Upper lobe of left lung (tissue), 6 donors: Measurements from ENCODE around the gene HERC2. TPM values are rescaled to one million over a fixed set of nuclear protein-coding genes. Genes with fewer than 3 reads are reported as not detected.
A peak's percentile ranks its signal among the peaks of the same experiment; 100 is the strongest.
"Not testable (repeated sequence)": the region's sequence is repeated elsewhere in the genome, so short reads cannot be mapped to it uniquely, and the experiment has no call there.

Source experiments
- ATAC-seq, 2 donors: fragments of 200-7000 bp; cut with Tn5 transposase; one replicate each; pipeline ENCODE4 v1.9.1; 2022; ENCODE audit warnings: mild to moderate bottlenecking in 2 of 2, moderate library complexity in 2 of 2; ENCODE audit not compliant: low FRiP score in 2 of 2
- DNase-seq, 2 donors: peaks; one replicate each; pipeline ENCODE4 v3.0.0-alpha.2; 2019 to 2020
- H3K27ac ChIP-seq, 4 donors: fragments of 200-600 bp; sonication (generic); one replicate each; pipeline ENCODE4 v1.5.1; 2016 to 2019
- H3K27me3 ChIP-seq, 4 donors: fragments of 200-600 bp; sonication (generic); one replicate each; pipeline ENCODE4 v1.5.1; 2017 to 2019
- H3K36me3 ChIP-seq, 4 donors: fragments of 200-600 bp; sonication (generic); one replicate each; pipeline ENCODE4 v1.5.1; 2016 to 2019
- H3K4me1 ChIP-seq, 4 donors: fragments of 200-600 bp; sonication (generic); one replicate each; pipeline ENCODE4 v1.5.1; 2018 to 2019
- H3K4me3 ChIP-seq, 4 donors: fragments of 200-600 bp; sonication (generic); one replicate each; pipeline ENCODE4 v1.5.1; 2017 to 2019; ENCODE audit warnings: mild to moderate bottlenecking in 2 of 4, moderate library complexity in 1 of 4
- H3K9me3 ChIP-seq, 4 donors: fragments of 200-600 bp; sonication (generic); one replicate each; pipeline ENCODE4 v1.5.1; 2018 to 2019
- CTCF ChIP-seq, 6 experiments: fragments of 450-650 bp in 4 of 6; fragments of 200-600 bp in 2 of 6; sonication (generic) in 2 of 6; IDR thresholded peaks; one replicate each; pipeline ENCODE4 v1.5.1; 2016 to 2019; ENCODE audit warnings: antibody characterized with exemption in 6 of 6
- EP300 ChIP-seq, 4 donors: sonication (generic); formaldehyde crosslinking; IDR thresholded peaks; one replicate each; pipeline ENCODE4 v1.5.1; 2017; ENCODE audit warnings: antibody characterized with exemption in 4 of 4, control low read depth in 2 of 4
- POLR2A ChIP-seq, 4 donors: fragments of 450-650 bp; IDR thresholded peaks; one replicate each; pipeline ENCODE4 v1.5.1; 2016 to 2017; ENCODE audit warnings: antibody characterized with exemption in 4 of 4, mild to moderate bottlenecking in 2 of 4
- POLR2AphosphoS5 ChIP-seq, 2 donors: sonication (generic); formaldehyde crosslinking; IDR thresholded peaks; one replicate each; pipeline ENCODE4 v1.5.1; 2017; ENCODE audit warnings: antibody characterized with exemption in 2 of 2
- WGBS, 2 donors: methylation state at CpG; one replicate each; pipeline ENCODE4 v1.1.5; 2017 to 2018; 5-methylcytosine and 5-hydroxymethylcytosine counted together
- total RNA-seq, 6 donors: library from RNA; depleted of rRNA in 4 of 6; stranded (reverse); fragments of >200 nt in 4 of 6; gene quantifications; one replicate each; pipeline versions ENCODE4 v1.1.0 to v1.2.1, GENCODE V29; 2016 to 2021
- donor health status: DM: no; HTN: no; CAD: no; lungs with moderate emphysema.
- donor health status: DM: no; HTN: yes; CAD: no; lungs with severe emphysema.

Gene HERC2
- total RNA-seq, 6 donors from 2014 or later: 48.6 to 113 (median 53.4) TPM

GRCh38 chr15:28122038-28122949 is 199.7 kb downstream of the HERC2 start:
- no peak overlapping the region for H3K27ac ChIP-seq
- H3K9me3 ChIP-seq: no peaks in the 10 kb centered on the region
- no peak overlapping the region for H3K4me3 ChIP-seq
- H3K27me3 ChIP-seq: no peaks in the 10 kb centered on the region
- DNase-seq: no peak
- ATAC-seq: peak in 1 of 2 donors; percentile 5
- no peaks in the 10 kb centered on the region for H3K4me1 ChIP-seq
- WGBS, 2 donors: 87 to 89% methylated on average over 21 to 28 of the region's 28 CpGs
- no peak for TF ChIP-seq CTCF (IDR thresholded peaks at IDR 0.05)
- TF ChIP-seq POLR2A (IDR thresholded peaks at IDR 0.05): no peak
- no peak for TF ChIP-seq EP300 (IDR thresholded peaks at IDR 0.05)
- TF ChIP-seq POLR2AphosphoS5 (IDR thresholded peaks at IDR 0.05): no peak
- peaks cover 16 to 74% (median 42%) of the 10 kb centered on the region in 4 donors for H3K36me3 ChIP-seq

- H3K9me3 ChIP-seq, H3K4me1 ChIP-seq, H3K27me3 ChIP-seq, ATAC-seq, DNase-seq, H3K4me3 ChIP-seq, H3K27ac ChIP-seq: not testable (repeated sequence)
- H3K36me3 ChIP-seq: peaks cover 16 to 76% (median 46%) of the 10 kb centered on the region in 4 donors
- WGBS, 2 donors: 95 to 100% methylated on average over 2 to 16 of the region's 16 CpGs
These were observed 200.4 kb downstream of the HERC2 start for GRCh38 chr15:28121577-28121976.

DNA sequence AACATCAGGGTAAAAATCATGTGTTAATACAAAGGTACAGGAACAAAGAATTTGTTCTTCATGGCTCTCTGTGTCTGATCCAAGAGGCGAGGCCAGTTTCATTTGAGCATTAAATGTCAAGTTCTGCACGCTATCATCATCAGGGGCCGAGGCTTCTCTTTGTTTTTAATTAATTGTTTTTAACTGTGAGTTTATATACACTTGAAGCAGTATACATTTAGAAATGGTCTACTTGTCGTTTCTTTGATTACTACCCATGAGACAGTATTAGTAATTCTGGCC is 201.7 kb downstream of the HERC2 start:
- Histone ChIP-seq H3K27me3 (no peaks in the 10 kb centered on the region), H3K36me3 (peaks cover 16 to 89% (median 59%) of the 10 kb centered on the region in 4 donors), H3K9me3 (no peaks in the 10 kb centered on the region), H3K27ac (no peak overlapping the region), H3K4me3 (no peak overlapping the region), H3K4me1 (no peaks in the 10 kb centered on the region)
- 94 to 97% methylated on average over 4 of the region's 4 CpGs for WGBS, 2 donors
- DNase-seq: no peak
- TF ChIP-seq EP300 (IDR thresholded peaks at IDR 0.05): no peak
- no peak for TF ChIP-seq POLR2A (IDR thresholded peaks at IDR 0.05)
- no peak for TF ChIP-seq CTCF (IDR thresholded peaks at IDR 0.05)
- TF ChIP-seq POLR2AphosphoS5 (IDR thresholded peaks at IDR 0.05): no peak
- no peak for ATAC-seq

DNA sequence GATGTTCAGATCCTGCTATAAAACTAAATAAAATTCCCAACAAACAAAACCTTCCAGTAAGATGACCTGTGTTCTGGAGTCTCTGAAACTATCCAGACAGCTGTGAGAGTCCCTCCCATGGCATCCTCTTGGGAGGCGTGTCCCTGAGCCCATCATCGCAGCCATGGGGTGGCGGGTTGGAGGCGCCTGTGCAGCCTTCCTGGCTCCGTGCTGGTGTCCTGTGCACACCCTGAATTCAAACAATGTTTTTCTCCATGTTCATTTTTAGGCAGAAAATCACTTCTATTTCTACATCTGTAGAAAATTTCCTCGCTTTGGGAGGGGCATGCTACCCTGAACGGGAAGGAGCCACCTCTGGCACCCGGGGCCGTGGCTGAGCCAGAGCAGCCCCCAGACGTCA is 203.4 kb downstream of the HERC2 start:
- TF ChIP-seq POLR2AphosphoS5 (IDR thresholded peaks at IDR 0.05) (no peak), POLR2A (IDR thresholded peaks at IDR 0.05) (no peak), EP300 (IDR thresholded peaks at IDR 0.05) (no peak), CTCF (IDR thresholded peaks at IDR 0.05) (no peak)
- H3K36me3 ChIP-seq: peaks cover 16 to 91% (median 63%) of the 10 kb centered on the region in 4 donors
- DNase-seq (no peak), ATAC-seq (no peak)
- H3K27me3 ChIP-seq: no peaks in the 10 kb centered on the region
- no peaks in the 10 kb centered on the region for H3K4me1 ChIP-seq
- no peak overlapping the region for H3K4me3 ChIP-seq
- no peaks in the 10 kb centered on the region for H3K9me3 ChIP-seq
- 95 to 99% methylated on average over 9 to 10 of the region's 10 CpGs for WGBS, 2 donors
- H3K27ac ChIP-seq: no peak overlapping the region

DNA sequence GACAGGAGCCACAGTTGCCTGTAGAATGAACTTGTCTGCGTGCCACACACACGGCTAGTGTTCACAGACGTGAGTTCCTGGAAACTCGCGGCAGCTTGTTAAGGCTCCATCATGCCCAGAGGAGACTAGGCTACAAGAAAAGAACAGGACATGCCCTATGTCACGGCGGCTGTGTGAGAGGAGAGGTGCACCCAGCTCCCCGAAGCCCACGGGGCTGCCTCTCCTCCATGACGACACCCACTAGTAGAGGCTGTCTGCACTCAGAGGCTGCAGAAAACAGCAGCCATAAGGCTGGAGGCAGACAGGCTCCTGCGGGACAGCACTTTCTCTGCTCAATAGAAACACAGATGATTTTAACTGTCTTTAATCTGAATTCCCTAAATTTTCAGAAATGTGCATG is 203.9 kb downstream of the HERC2 start:
- 94 to 96% methylated on average over 11 of the region's 11 CpGs for WGBS, 2 donors
- DNase-seq: no peak
- no peaks in the 10 kb centered on the region for H3K27me3 ChIP-seq
- no peak for ATAC-seq
- H3K4me3 ChIP-seq: no peak overlapping the region
- H3K4me1 ChIP-seq: no peaks in the 10 kb centered on the region
- no peaks in the 10 kb centered on the region for H3K9me3 ChIP-seq
- TF ChIP-seq POLR2A (IDR thresholded peaks at IDR 0.05) (no peak), POLR2AphosphoS5 (IDR thresholded peaks at IDR 0.05) (no peak), CTCF (IDR thresholded peaks at IDR 0.05) (no peak), EP300 (IDR thresholded peaks at IDR 0.05) (no peak)
- H3K36me3 ChIP-seq: peaks cover 19 to 93% (median 68%) of the 10 kb centered on the region in 4 donors
- no peak overlapping the region for H3K27ac ChIP-seq
